MM.1S (cell line): ENCODE data around the gene PRKCH.
A peak's percentile ranks its signal among the peaks of the same experiment; 100 is the strongest.

ENCODE experiments used
- DNase-seq: peaks from one replicate; pipeline ENCODE4 v3.0.0-alpha.2; 2015
- H2AFZ ChIP-seq: fragments of 300-600 bp; sonication (generic); 2 replicates; pipeline ENCODE4 v1.6.0; 2016; ENCODE audit warnings: antibody characterized with exemption, low read length
- H3F3A ChIP-seq: fragments of 300-600 bp; sonication (generic); 2 replicates; pipeline ENCODE4 v1.6.1; 2016; ENCODE audit warnings: mild to moderate bottlenecking, antibody characterized with exemption, low read length, moderate library complexity, mixed read lengths; ENCODE audit not compliant: insufficient read depth
- H3K27ac ChIP-seq: fragments of 300-600 bp; sonication (generic); 2 replicates; pipeline ENCODE4 v1.5.1; 2016; ENCODE audit warnings: mild to moderate bottlenecking, low read length
- H3K27me3 ChIP-seq: fragments of 300-600 bp; sonication (generic); replicated peaks from 2 replicates; pipeline ENCODE4 v1.6.0; 2016; ENCODE audit warnings: low read length; ENCODE audit not compliant: insufficient read depth
- H3K36me3 ChIP-seq: fragments of 300-600 bp; sonication (generic); replicated peaks from 2 replicates; pipeline ENCODE4 v1.6.1; 2016; ENCODE audit warnings: mild to moderate bottlenecking, low read length, mixed read lengths; ENCODE audit not compliant: insufficient read depth
- H3K4me1 ChIP-seq: fragments of 300-600 bp; sonication (generic); 2 replicates; pipeline ENCODE4 v1.6.1; 2016; ENCODE audit warnings: low read length, mixed read lengths
- H3K4me2 ChIP-seq: fragments of 300-600 bp; sonication (generic); 2 replicates; pipeline ENCODE4 v1.6.0; 2016; ENCODE audit warnings: low read depth, low read length
- H3K4me3 ChIP-seq: fragments of 300-600 bp; sonication (generic); 2 replicates; pipeline ENCODE4 v1.5.1; 2016; ENCODE audit warnings: low read length, mixed read lengths
- H3K79me2 ChIP-seq: fragments of 300-600 bp; sonication (generic); 2 replicates; pipeline ENCODE4 v1.6.1; 2016; ENCODE audit warnings: mixed run types, low read length, mixed read lengths
- H3K9ac ChIP-seq: fragments of 300-600 bp; sonication (generic); 2 replicates; pipeline ENCODE4 v1.6.1; 2016; ENCODE audit warnings: low read length, mixed read lengths
- H3K9me2 ChIP-seq: fragments of 300-600 bp; sonication (generic); replicated peaks from 2 replicates; pipeline ENCODE4 v1.6.1; 2016; ENCODE audit warnings: mild to moderate bottlenecking, low read length, mixed read lengths; ENCODE audit not compliant: insufficient read depth
- H3K9me3 ChIP-seq: fragments of 300-600 bp; sonication (generic); replicated peaks from 2 replicates; pipeline ENCODE4 v1.6.1; 2016; ENCODE audit warnings: mild to moderate bottlenecking, low read length, mixed read lengths; ENCODE audit not compliant: insufficient read depth
- H4K20me1 ChIP-seq: fragments of 300-600 bp; sonication (generic); 2 replicates; pipeline ENCODE4 v1.6.1; 2016; ENCODE audit warnings: mild to moderate bottlenecking, low read length, moderate library complexity, mixed read lengths; ENCODE audit not compliant: insufficient read depth
- CTCF ChIP-seq: fragments of 300-600 bp; sonication (generic); IDR thresholded peaks from 2 replicates; pipeline ENCODE4 v1.5.1; 2016; ENCODE audit warnings: antibody characterized with exemption, low read length, mixed read lengths
- EZH2 ChIP-seq: fragments of 300-600 bp; sonication (generic); optimal IDR thresholded peaks from 2 replicates; pipeline ENCODE3; 2017; ENCODE audit warnings: low read depth, mild to moderate bottlenecking, antibody characterized with exemption, low read length, mixed read lengths
- EZH2phosphoT487 ChIP-seq: fragments of 300-600 bp; sonication (generic); IDR thresholded peaks from 2 replicates; pipeline ENCODE4 v1.6.1; 2018; ENCODE audit warnings: antibody characterized with exemption, low read length

The PRKCH gene

GRCh38 chr14:61455351-61455750 is 134.0 kb downstream of the PRKCH start:
- no peak for TF ChIP-seq EZH2phosphoT487
- TF ChIP-seq EZH2 = no peak
- TF ChIP-seq CTCF = no peak
- DNase-seq = no peak
- Histone ChIP-seq H3K4me1 (no peaks in the 10 kb centered on the region), H3K79me2 (no peaks in the 10 kb centered on the region), H2AFZ (no peak overlapping the region), H3F3A (no peaks in the 10 kb centered on the region), H3K9me3 (no peaks in the 10 kb centered on the region), H3K27me3 (no peaks in the 10 kb centered on the region), H3K9me2 (no peaks in the 10 kb centered on the region), H3K9ac (no peak overlapping the region), H3K27ac (no peak overlapping the region), H4K20me1 (no peaks in the 10 kb centered on the region), H3K36me3 (no peaks in the 10 kb centered on the region), H3K4me2 (no peak overlapping the region), H3K4me3 (no peak overlapping the region)

GRCh38 chr14:61456720-61457119 is 135.3 kb downstream of the PRKCH start:
- Histone ChIP-seq H3K79me2 (no peaks in the 10 kb centered on the region), H4K20me1 (no peaks in the 10 kb centered on the region), H3K4me1 (no peaks in the 10 kb centered on the region), H3F3A (no peaks in the 10 kb centered on the region), H3K27ac (no peak overlapping the region), H3K27me3 (no peaks in the 10 kb centered on the region), H3K36me3 (no peaks in the 10 kb centered on the region), H3K4me2 (no peak overlapping the region), H3K9ac (no peak overlapping the region), H3K4me3 (no peak overlapping the region), H3K9me3 (no peaks in the 10 kb centered on the region), H3K9me2 (no peaks in the 10 kb centered on the region), H2AFZ (no peak overlapping the region)
- TF ChIP-seq EZH2phosphoT487 (no peak), CTCF (peak; percentile 53)
- DNase-seq = peak; percentile 58

DNA sequence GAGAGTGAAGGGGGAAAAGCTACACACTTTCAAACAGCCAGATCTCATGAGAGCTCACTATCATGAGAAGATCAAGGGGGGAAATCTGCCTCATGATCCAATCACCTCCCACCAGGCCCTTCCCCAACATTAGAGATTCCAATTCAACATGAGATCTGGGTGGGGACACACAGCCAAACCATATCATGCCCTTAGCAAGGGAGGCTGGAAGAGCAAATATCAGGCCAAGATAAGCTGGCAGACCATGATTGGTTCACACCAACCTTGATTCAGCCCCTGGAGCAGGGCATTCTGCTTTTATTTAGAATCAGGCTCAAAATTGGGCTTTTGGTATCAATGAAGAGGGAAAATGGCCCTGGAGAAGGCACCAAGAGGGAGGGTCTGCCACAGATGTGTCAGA is 137.4 kb downstream of the PRKCH start:
- H3F3A ChIP-seq = no peaks in the 10 kb centered on the region
- TF ChIP-seq EZH2 (no peak), EZH2phosphoT487 (no peak), CTCF (no peak)

More for the DNA sequence above, 137.4 kb downstream of the PRKCH start:
- H3K4me2 ChIP-seq = no peak overlapping the region
- DNase-seq = no peak
- H3K27me3 ChIP-seq = no peaks in the 10 kb centered on the region
- no peak overlapping the region for H2AFZ ChIP-seq
- H3K9me2 ChIP-seq = no peaks in the 10 kb centered on the region
- no peak overlapping the region for H3K4me3 ChIP-seq
- no peak overlapping the region for H3K27ac ChIP-seq
- H3K9ac ChIP-seq = no peak overlapping the region
- no peaks in the 10 kb centered on the region for H4K20me1 ChIP-seq
- no peaks in the 10 kb centered on the region for H3K4me1 ChIP-seq
- no peaks in the 10 kb centered on the region for H3K79me2 ChIP-seq
- H3K36me3 ChIP-seq = no peaks in the 10 kb centered on the region
- H3K9me3 ChIP-seq = no peaks in the 10 kb centered on the region
